B cell (primary cell): Measurements from ENCODE around the gene VWA8. TPM values are rescaled to one million over a fixed set of nuclear protein-coding genes. Genes with fewer than 3 reads are reported as not detected.

Experiments
- ATAC-seq: fragments of 200-7000 bp; cut with Tn5 transposase; one replicate; pipeline ENCODE4 v1.10.0; 2021; ENCODE audit warnings: low read depth, mild to moderate bottlenecking, moderate number of reproducible peaks, moderate library complexity
- CTCF ChIA-PET: fragments of 350-600 bp; sonication (Branson Sonifier 250); formaldehyde crosslinking; loops from one replicate; lab custom pipeline; 2021; ENCODE audit warnings: antibody characterized with exemption, inconsistent platforms; lab: Charles Lee
- POLR2A ChIA-PET: fragments of 350-600 bp; sonication (Branson Sonifier 250); formaldehyde crosslinking; loops from one replicate; lab custom pipeline; 2021; ENCODE audit warnings: antibody characterized with exemption; lab: Charles Lee
- DNase-seq: peaks from one replicate; pipeline ENCODE4 v3.0.0; 2013
- H2AFZ ChIP-seq: 2 replicates; pipeline ENCODE4 v1.6.1; 2012; ENCODE audit warnings: mild to moderate bottlenecking, low read depth, low read length; ENCODE audit not compliant: insufficient read depth, poor library complexity, severe bottlenecking
- H3K27ac ChIP-seq, 2 donors: 1 replicate in 1 of 2; 2 replicates in 1 of 2; pipeline ENCODE4 v1.5.1; 2012 to 2013; ENCODE audit warnings: low read length in 2 of 2, mild to moderate bottlenecking in 2 of 2, moderate library complexity in 1 of 2
- H3K27me3 ChIP-seq, 4 experiments: fragments of 200-600 bp in 1 of 4; sonication (generic) in 1 of 4; replicated peaks in 1 of 4; 1 replicate in 2 of 4; 2 replicates in 2 of 4; pipeline versions ENCODE4 v1.6.1 to v1.7.0; 2013 to 2016; ENCODE audit warnings: low read length in 3 of 4, mild to moderate bottlenecking in 2 of 4, mixed read lengths in 1 of 4, moderate library complexity in 1 of 4; ENCODE audit not compliant: insufficient read depth in 4 of 4, control insufficient read depth in 3 of 4; ENCODE audit errors: control extremely low read depth in 1 of 4
- H3K36me3 ChIP-seq, 2 experiments: replicated peaks in 1 of 2; 1 replicate in 1 of 2; 2 replicates in 1 of 2; pipeline versions ENCODE4 v1.6.1 to v1.7.1; 2013; ENCODE audit warnings: low read length in 1 of 2; ENCODE audit not compliant: insufficient read depth in 2 of 2, control insufficient read depth in 1 of 2; ENCODE audit errors: control extremely low read depth in 1 of 2, extremely low read depth in 1 of 2
- H3K4me1 ChIP-seq, 2 donors: fragments of 200-600 bp in 1 of 2; sonication (generic) in 1 of 2; 1 replicate in 1 of 2; 2 replicates in 1 of 2; pipeline versions ENCODE4 v1.5.1 to v1.6.1; 2013 to 2017; ENCODE audit warnings: low read length in 2 of 2; ENCODE audit not compliant: control insufficient read depth in 2 of 2, insufficient read depth in 2 of 2
- H3K4me2 ChIP-seq: replicated peaks from 2 replicates; pipeline ENCODE3; 2012; ENCODE audit warnings: mild to moderate bottlenecking, low read depth, low read length; ENCODE audit not compliant: poor library complexity, severe bottlenecking
- H3K4me3 ChIP-seq, 5 experiments: fragments of 200-600 bp in 1 of 5; sonication (generic) in 1 of 5; 1 replicate in 3 of 5; 2 replicates in 2 of 5; pipeline versions ENCODE4 v1.5.1 to v1.7.0; 2011 to 2016; ENCODE audit warnings: low read length in 4 of 5, mild to moderate bottlenecking in 4 of 5, low read depth in 2 of 5, control low read depth in 1 of 5, moderate library complexity in 1 of 5; ENCODE audit not compliant: insufficient read depth in 1 of 5; ENCODE audit errors: control extremely low read depth in 1 of 5, extremely low read depth in 1 of 5
- H3K79me2 ChIP-seq: fragments of 200-600 bp; sonication (generic); one replicate; pipeline ENCODE4 v1.6.0; 2016; ENCODE audit warnings: low read length; ENCODE audit not compliant: control insufficient read depth, insufficient read depth
- H3K9ac ChIP-seq: fragments of 200-600 bp; sonication (generic); 2 replicates; pipeline ENCODE4 v1.6.1; 2017; ENCODE audit warnings: mild to moderate bottlenecking, low read length, moderate library complexity
- H3K9me3 ChIP-seq, 3 donors: one replicate each; pipeline versions ENCODE4 v1.6.1 to v1.7.1; 2013; ENCODE audit warnings: low read length in 2 of 3; ENCODE audit not compliant: control insufficient read depth in 2 of 3, insufficient read depth in 1 of 3; ENCODE audit errors: control extremely low read depth in 1 of 3
- H4K20me1 ChIP-seq: 2 replicates; pipeline ENCODE4 v1.6.0; 2012; ENCODE audit warnings: mild to moderate bottlenecking, low read length; ENCODE audit not compliant: insufficient read depth, control insufficient read depth, poor library complexity, severe bottlenecking
- H3K27ac Mint-ChIP-seq: one replicate; pipeline ENCODE4 v1.8.0; 2021; ENCODE audit warnings: mixed read lengths
- H3K27me3 Mint-ChIP-seq: one replicate; pipeline ENCODE4 v1.8.0; 2021; ENCODE audit warnings: mixed read lengths
- H3K4me1 Mint-ChIP-seq: one replicate; pipeline ENCODE4 v1.8.0; 2021; ENCODE audit warnings: mixed read lengths
- H3K4me3 Mint-ChIP-seq: one replicate; pipeline ENCODE4 v1.8.0; 2021; ENCODE audit warnings: mixed read lengths
- H3K9me3 Mint-ChIP-seq: one replicate; pipeline ENCODE4 v1.8.0; 2022; ENCODE audit warnings: mixed read lengths; ENCODE audit not compliant: insufficient read depth
- EZH2 ChIP-seq: IDR thresholded peaks from 2 replicates; pipeline ENCODE4 v1.6.1; 2012; ENCODE audit warnings: borderline replicate concordance, low read depth, mild to moderate bottlenecking, moderate library complexity, low read length; ENCODE audit not compliant: insufficient read depth, poor library complexity, severe bottlenecking
- WGBS: methylation state at CpG from one replicate; pipeline ENCODE4 v1.1.5; 2013; ENCODE audit warnings: missing lambda C conversion rate; ENCODE audit not compliant: insufficient coverage; 5-methylcytosine and 5-hydroxymethylcytosine counted together
- intact Hi-C: fragments of 100-400 bp; cut with micrococcal nuclease; formaldehyde crosslinking; loops from one replicate; pipeline ENCODE4 v1.10.0; 2022
- polyA plus RNA-seq: library from polyadenylated mRNA; depleted of rRNA; stranded (reverse); fragments of >200 nt; gene quantifications from 2 replicates; pipeline ENCODE4 v1.2.3, GENCODE V29; 2012
- total RNA-seq, 2 donors: library from RNA; stranded (reverse); fragments of 120-200 nt in 1 of 2; gene quantifications; 1 replicate in 1 of 2; 2 replicates in 1 of 2; pipeline versions ENCODE4 v1.2.3 to v1.2.4, GENCODE V29; 2013 to 2022
- TF ChIP-seq, protein P1 (sequence below): fragments of 200-600 bp; IDR thresholded peaks from one replicate; pipeline ENCODE4 v1.8.0; 2022; ENCODE audit warnings: antibody characterized with exemption, mild to moderate bottlenecking

The VWA8 gene
- total and polyA plus RNA-seq, 2 donors (not counting 1 experiment from before 2014, with no cell fraction given) = 6.0 to 19.7 TPM

DNA sequence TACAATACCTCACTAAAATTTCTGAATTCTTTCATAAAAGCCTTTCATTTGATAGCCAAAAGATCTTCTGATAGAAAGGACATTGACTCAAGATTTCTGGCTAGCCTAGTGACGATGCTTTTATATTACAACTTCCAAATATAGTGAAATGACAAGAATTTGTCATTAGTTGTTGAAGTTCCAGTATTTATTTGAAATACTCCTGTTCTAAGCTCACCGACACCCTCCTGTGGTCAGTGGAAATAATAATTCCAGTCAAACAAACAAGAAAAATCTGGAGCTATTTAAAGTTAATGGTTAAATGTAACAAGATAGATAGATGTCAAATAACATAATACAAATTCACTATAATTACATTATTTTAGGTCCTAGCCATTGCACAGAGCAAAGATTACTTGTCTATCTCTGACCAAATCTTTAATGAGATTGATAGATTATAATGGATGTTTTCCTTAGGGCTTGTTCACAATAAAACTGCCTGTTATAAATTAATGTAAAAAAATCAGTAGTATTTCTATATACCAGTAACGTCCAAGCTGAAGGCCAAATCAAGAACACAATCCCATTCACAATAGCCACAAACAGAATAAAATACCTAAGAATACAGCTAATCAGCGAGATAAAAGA is 308.1 kb downstream of the VWA8 start:
- DNase-seq = peak; percentile 39
- Histone ChIP-seq H3K27me3 (peaks cover 0 to 39% (median 21%) of the 10 kb centered on the region in 4 experiments), H2AFZ (no peak overlapping the region), H3K4me1 (peaks cover 10 to 12% of the 10 kb centered on the region in 2 donors), H3K36me3 (no peaks in the 10 kb centered on the region), H3K4me3 (no peak overlapping the region), H3K9ac (no peak overlapping the region), H3K4me2 (no peak overlapping the region), H4K20me1 (peaks cover 11% of the 10 kb centered on the region), H3K27ac (no peak overlapping the region), H3K9me3 (no peaks in the 10 kb centered on the region), H3K79me2 (no peaks in the 10 kb centered on the region)
- no peaks in the 10 kb centered on the region for H3K9me3 Mint-ChIP-seq
- WGBS = no CpG with 5 or more reads among the region's 4 CpGs
- H3K27ac Mint-ChIP-seq = no peak overlapping the region
- H3K27me3 Mint-ChIP-seq = peaks cover 54% of the 10 kb centered on the region
- peaks cover 10% of the 10 kb centered on the region for H3K4me1 Mint-ChIP-seq
- no peak for ATAC-seq
- TF ChIP-seq, protein P1, sequence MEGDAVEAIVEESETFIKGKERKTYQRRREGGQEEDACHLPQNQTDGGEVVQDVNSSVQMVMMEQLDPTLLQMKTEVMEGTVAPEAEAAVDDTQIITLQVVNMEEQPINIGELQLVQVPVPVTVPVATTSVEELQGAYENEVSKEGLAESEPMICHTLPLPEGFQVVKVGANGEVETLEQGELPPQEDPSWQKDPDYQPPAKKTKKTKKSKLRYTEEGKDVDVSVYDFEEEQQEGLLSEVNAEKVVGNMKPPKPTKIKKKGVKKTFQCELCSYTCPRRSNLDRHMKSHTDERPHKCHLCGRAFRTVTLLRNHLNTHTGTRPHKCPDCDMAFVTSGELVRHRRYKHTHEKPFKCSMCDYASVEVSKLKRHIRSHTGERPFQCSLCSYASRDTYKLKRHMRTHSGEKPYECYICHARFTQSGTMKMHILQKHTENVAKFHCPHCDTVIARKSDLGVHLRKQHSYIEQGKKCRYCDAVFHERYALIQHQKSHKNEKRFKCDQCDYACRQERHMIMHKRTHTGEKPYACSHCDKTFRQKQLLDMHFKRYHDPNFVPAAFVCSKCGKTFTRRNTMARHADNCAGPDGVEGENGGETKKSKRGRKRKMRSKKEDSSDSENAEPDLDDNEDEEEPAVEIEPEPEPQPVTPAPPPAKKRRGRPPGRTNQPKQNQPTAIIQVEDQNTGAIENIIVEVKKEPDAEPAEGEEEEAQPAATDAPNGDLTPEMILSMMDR = peak; percentile 59
- no peak for TF ChIP-seq EZH2
- intact Hi-C loops = loop anchor here (1.0 to 5.0 kb wide), 4 partner anchors 196 to 576 kb away; partner anchors contain the start of gene RGCC
- ChIA-PET CTCF (interaction anchor here (0.5 to 4.1 kb wide), 26 partner anchors 8 to 656 kb away, joined by 3 to 27 read pairs (median 4); partner anchors contain the start of gene RGCC), POLR2A (no interaction called here)
- no peak overlapping the region for H3K4me3 Mint-ChIP-seq

DNA sequence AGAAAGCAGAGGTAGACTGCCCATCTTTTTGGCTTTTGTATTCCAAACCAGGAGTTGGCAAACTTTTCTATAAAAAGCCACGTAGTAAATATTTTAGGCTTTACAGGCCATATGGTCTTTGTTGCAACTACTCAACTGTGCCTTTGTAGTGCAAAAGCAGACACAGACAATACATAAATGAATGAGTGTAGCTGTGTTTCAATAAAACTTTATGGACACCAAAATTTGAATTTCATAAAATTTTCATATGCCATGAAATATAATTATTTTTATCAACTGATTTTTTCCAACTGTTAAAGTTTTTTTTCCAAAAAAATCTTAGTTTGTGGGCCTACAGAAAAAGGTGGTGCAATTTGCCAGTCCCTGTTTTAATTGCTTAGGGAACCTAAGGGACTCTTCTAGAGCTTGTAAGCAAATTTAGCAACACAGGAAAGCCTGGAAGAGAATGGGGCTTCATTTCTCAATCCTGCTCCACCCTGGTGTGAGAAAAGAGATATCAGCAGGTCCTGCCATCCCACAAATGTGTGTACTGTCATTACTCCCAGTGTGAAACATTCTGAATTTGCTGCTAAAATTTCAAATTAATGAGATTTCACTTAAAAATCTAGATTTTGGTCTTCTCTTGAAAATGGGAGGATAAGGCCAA is 309.4 kb downstream of the VWA8 start:
- Histone ChIP-seq H3K27me3 (peaks cover 0 to 35% (median 22%) of the 10 kb centered on the region in 4 experiments), H2AFZ (no peak overlapping the region), H3K27ac (no peak overlapping the region), H4K20me1 (peaks cover 11% of the 10 kb centered on the region), H3K4me2 (no peak overlapping the region), H3K9ac (no peak overlapping the region), H3K36me3 (no peaks in the 10 kb centered on the region), H3K79me2 (no peaks in the 10 kb centered on the region), H3K9me3 (no peaks in the 10 kb centered on the region), H3K4me1 (peaks cover 10 to 12% of the 10 kb centered on the region in 2 donors), H3K4me3 (no peak overlapping the region)
- peaks cover 54% of the 10 kb centered on the region for H3K27me3 Mint-ChIP-seq
- CTCF ChIA-PET = interaction anchor here (0.6 to 4.1 kb wide), 10 partner anchors 8 to 577 kb away, joined by 3 to 27 read pairs (median 8); partner anchors contain the start of gene RGCC
- WGBS = no CpG with 5 or more reads among the region's 1 CpG
- TF ChIP-seq EZH2 = no peak
- TF ChIP-seq, protein P1 = no peak
- H3K4me1 Mint-ChIP-seq = peaks cover 10% of the 10 kb centered on the region
- no peak overlapping the region for H3K4me3 Mint-ChIP-seq
- H3K9me3 Mint-ChIP-seq = no peaks in the 10 kb centered on the region
- no peak overlapping the region for H3K27ac Mint-ChIP-seq
- intact Hi-C loops = loop anchor here (1.0 to 5.0 kb wide), 4 partner anchors 195 to 574 kb away; partner anchors contain the start of gene RGCC
- POLR2A ChIA-PET = no interaction called here
- ATAC-seq (no peak), DNase-seq (no peak)
